ENCODE measurements around the gene CCDC85C.

Gene CCDC85C

GRCh38 chr14:99467336-99468078, 136.5 kb downstream of the CCDC85C start:
- DNase-seq = no peak

GRCh38 chr14:99466758-99467157, 137.2 kb downstream of the CCDC85C start:
- DNase-seq = no peak

- no peak for DNase-seq
Measured at GRCh38 chr14:99465288-99465687, 138.7 kb downstream of the CCDC85C start.

GRCh38 chr14:99463974-99464373, 140.0 kb downstream of the CCDC85C start:
- no peak for DNase-seq

GRCh38 chr14:99462210-99462609, 141.8 kb downstream of the CCDC85C start:
- no peak for DNase-seq

GRCh38 chr14:99461411-99462085, 142.5 kb downstream of the CCDC85C start:
- DNase-seq = no peak

GRCh38 chr14:99460793-99461192, 143.2 kb downstream of the CCDC85C start:
- DNase-seq = no peak

GRCh38 chr14:99459481-99460100, 144.4 kb downstream of the CCDC85C start:
- no peak for DNase-seq

- DNase-seq = no peak
Measured at GRCh38 chr14:99454246-99454645, 149.8 kb downstream of the CCDC85C start.

GRCh38 chr14:99452968-99453367, 151.0 kb downstream of the CCDC85C start:
- DNase-seq = no peak

GRCh38 chr14:99451234-99451633, 152.8 kb downstream of the CCDC85C start:
- DNase-seq = no peak

GRCh38 chr14:99450266-99450665, 153.7 kb downstream of the CCDC85C start:
- no peak for DNase-seq
